Transverse colon (tissue), 4 donors: ENCODE results near the gene BANP. TPM values are rescaled to one million over a fixed set of nuclear protein-coding genes. Genes with fewer than 3 reads are reported as not detected.

ENCODE experiments used
- DNase-seq: peaks from one replicate; pipeline ENCODE4 v3.0.0-alpha.2; 2019
- H3K27ac ChIP-seq, 4 donors: fragments of 200-600 bp; sonication (generic); 2 replicates each; pipeline ENCODE4 v1.5.1; 2016 to 2018; ENCODE audit warnings: inconsistent platforms in 4 of 4
- H3K27me3 ChIP-seq: fragments of 200-600 bp; sonication (generic); 2 replicates; pipeline ENCODE4 v1.5.1; 2017; ENCODE audit warnings: inconsistent platforms
- H3K36me3 ChIP-seq, 4 donors: fragments of 200-600 bp; sonication (generic); 2 replicates each; pipeline ENCODE4 v1.5.1; 2017 to 2019; ENCODE audit warnings: inconsistent platforms in 4 of 4
- H3K4me1 ChIP-seq, 4 donors: fragments of 200-600 bp; sonication (generic); 2 replicates each; pipeline ENCODE4 v1.5.1; 2017 to 2020; ENCODE audit warnings: inconsistent platforms in 4 of 4
- H3K4me3 ChIP-seq, 4 donors: fragments of 200-600 bp; sonication (generic); 1 replicate in 1 of 4; 2 replicates in 3 of 4; pipeline versions ENCODE4 v1.5.1 to v1.6.1; 2017 to 2019; ENCODE audit warnings: inconsistent platforms in 4 of 4
- H3K9me3 ChIP-seq, 2 donors: fragments of 200-600 bp; sonication (generic); 2 replicates each; pipeline ENCODE4 v1.5.1; 2017 to 2019; ENCODE audit warnings: inconsistent platforms in 2 of 2
- CTCF ChIP-seq, 5 experiments: fragments of 200-600 bp in 3 of 5; fragments of 450-650 bp in 2 of 5; sonication (generic) in 3 of 5; IDR thresholded peaks; 1 replicate in 2 of 5; 2 replicates in 3 of 5; pipeline ENCODE4 v1.5.1; 2016 to 2017; ENCODE audit warnings: antibody characterized with exemption in 5 of 5, inconsistent platforms in 3 of 5, mild to moderate bottlenecking in 2 of 5, moderate library complexity in 1 of 5
- EP300 ChIP-seq: sonication (generic); formaldehyde crosslinking; IDR thresholded peaks from one replicate; pipeline ENCODE4 v1.6.1; 2017; ENCODE audit warnings: antibody characterized with exemption, low read depth
- POLR2A ChIP-seq: fragments of 450-650 bp; IDR thresholded peaks from one replicate; pipeline ENCODE4 v1.6.1; 2016; ENCODE audit warnings: antibody characterized with exemption, mild to moderate bottlenecking, moderate library complexity
- POLR2AphosphoS5 ChIP-seq, 3 donors: sonication (generic); formaldehyde crosslinking; IDR thresholded peaks; one replicate each; pipeline ENCODE4 v1.6.1; 2016; ENCODE audit warnings: antibody characterized with exemption in 3 of 3
- WGBS, 2 donors: methylation state at CpG; one replicate each; pipeline ENCODE4 v1.1.5; 2018; ENCODE audit warnings: low coverage in 1 of 2; 5-methylcytosine and 5-hydroxymethylcytosine counted together
- in situ Hi-C, 4 donors: fragments of 200-750 bp; cut with MboI; loops; one replicate each; pipeline versions ENCODE4 v1.15.0 to v1.15.1; 2017; ENCODE audit warnings: low sequenced_read_pairs in 3 of 4, low pct_ligation_motif_present in 1 of 4, low pct_unique_long_range_greater_than_20kb in 1 of 4
- intact Hi-C: fragments of 100-400 bp; cut with DNase I; formaldehyde crosslinking; loops from one replicate; pipeline ENCODE4 v1.15.1; 2023; ENCODE audit warnings: low total_unique reads
- total RNA-seq, 4 donors: library from RNA; depleted of rRNA; stranded (reverse); fragments of >200 nt; gene quantifications; one replicate each; pipeline ENCODE4 v1.1.0, GENCODE V29; 2016

BANP gene
- total RNA-seq, 4 donors from 2014 or later, result 15.3 to 25.1 (median 18.7) TPM

- Histone ChIP-seq H3K27ac (no peak overlapping the region), H3K27me3 (no peaks in the 10 kb centered on the region), H3K4me3 (no peak overlapping the region), H3K4me1 (peaks cover 7 to 22% (median 16%) of the 10 kb centered on the region in 4 donors), H3K9me3 (no peaks in the 10 kb centered on the region), H3K36me3 (peaks cover 0 to 8% (median 0%) of the 10 kb centered on the region in 4 donors)
- intact Hi-C loops (no loop called here), in situ Hi-C loops (no loop called here)
- TF ChIP-seq EP300, result no peak
- no peak for TF ChIP-seq POLR2AphosphoS5 (IDR thresholded peaks at IDR 0.05)
- TF ChIP-seq CTCF (IDR thresholded peaks at IDR 0.05), result no peak
- TF ChIP-seq POLR2A, result no peak
- WGBS, 2 donors, result 95% methylated on average over 4 to 18 of the region's 19 CpGs
- no peak for DNase-seq
Observed at GRCh38 chr16:88010968-88011483, 59.8 kb downstream of the BANP start.

GRCh38 chr16:88012360-88012759 is 61.1 kb downstream of the BANP start:
- 87 to 95% methylated on average over 7 to 10 of the region's 10 CpGs for WGBS, 2 donors
- DNase-seq, result no peak
- TF ChIP-seq POLR2A (no peak), EP300 (no peak), CTCF (IDR thresholded peaks at IDR 0.05) (no peak)
- Histone ChIP-seq H3K4me1 (peaks cover 7 to 22% (median 16%) of the 10 kb centered on the region in 4 donors), H3K9me3 (no peaks in the 10 kb centered on the region), H3K4me3 (no peak overlapping the region), H3K36me3 (peaks cover 0 to 1% (median 0%) of the 10 kb centered on the region in 4 donors), H3K27ac (peak overlapping the region; percentile 81 to 86 (median 82)), H3K27me3 (no peaks in the 10 kb centered on the region)
- intact Hi-C loops, result no loop called here
- in situ Hi-C loops, result no loop called here

- TF ChIP-seq POLR2A (peak; percentile 37), POLR2AphosphoS5 (IDR thresholded peaks at IDR 0.05) (peak in 1 of 3 donors; percentile 33), EP300 (no peak), CTCF (IDR thresholded peaks at IDR 0.05) (no peak)
- no peaks in the 10 kb centered on the region for H3K9me3 ChIP-seq
- no peaks in the 10 kb centered on the region for H3K27me3 ChIP-seq
- no peak overlapping the region for H3K4me3 ChIP-seq
- in situ Hi-C loops, result no loop called here
- intact Hi-C loops, result no loop called here
- H3K27ac ChIP-seq, result peak overlapping the region; percentile 81 to 86 (median 82)
- peaks cover 7 to 22% (median 16%) of the 10 kb centered on the region in 4 donors for H3K4me1 ChIP-seq
- 54% methylated on average over 18 of the region's 18 CpGs; no CpG with 5 or more reads in 1 of the 2 donors for WGBS, 2 donors
- DNase-seq, result peak; percentile 85
- H3K36me3 ChIP-seq, result no peaks in the 10 kb centered on the region
Observed at GRCh38 chr16:88013091-88013609, 61.9 kb downstream of the BANP start.

- no peaks in the 10 kb centered on the region for H3K27me3 ChIP-seq
- peak; percentile 77 for DNase-seq
- H3K4me1 ChIP-seq, result peaks cover 7 to 22% (median 16%) of the 10 kb centered on the region in 4 donors
- TF ChIP-seq EP300 (no peak), CTCF (IDR thresholded peaks at IDR 0.05) (peak in 1 of 5 experiments; percentile 9), POLR2AphosphoS5 (IDR thresholded peaks at IDR 0.05) (no peak), POLR2A (peak; percentile 26)
- no peaks in the 10 kb centered on the region for H3K36me3 ChIP-seq
- H3K4me3 ChIP-seq, result no peak overlapping the region
- H3K9me3 ChIP-seq, result no peaks in the 10 kb centered on the region
- peak overlapping the region; percentile 81 to 86 (median 82) for H3K27ac ChIP-seq
- 53% methylated on average over 8 of the region's 8 CpGs; no CpG with 5 or more reads in 1 of the 2 donors for WGBS, 2 donors
- in situ Hi-C loops (no loop called here), intact Hi-C loops (no loop called here)
Observed at GRCh38 chr16:88013766-88014251, 62.6 kb downstream of the BANP start.
